Erythroblast (primary cell): ENCODE measurements around the gene COMMD9.

ENCODE experiments used
- GATA1 ChIP-seq: IDR thresholded peaks from 2 replicates; pipeline ENCODE4 v1.6.1; 2011; ENCODE audit warnings: low read depth, mild to moderate bottlenecking, control low read depth, low read length, moderate library complexity
- POLR2A ChIP-seq: IDR thresholded peaks from 2 replicates; pipeline ENCODE4 v1.6.1; 2011; ENCODE audit warnings: mild to moderate bottlenecking, low read length

DNA sequence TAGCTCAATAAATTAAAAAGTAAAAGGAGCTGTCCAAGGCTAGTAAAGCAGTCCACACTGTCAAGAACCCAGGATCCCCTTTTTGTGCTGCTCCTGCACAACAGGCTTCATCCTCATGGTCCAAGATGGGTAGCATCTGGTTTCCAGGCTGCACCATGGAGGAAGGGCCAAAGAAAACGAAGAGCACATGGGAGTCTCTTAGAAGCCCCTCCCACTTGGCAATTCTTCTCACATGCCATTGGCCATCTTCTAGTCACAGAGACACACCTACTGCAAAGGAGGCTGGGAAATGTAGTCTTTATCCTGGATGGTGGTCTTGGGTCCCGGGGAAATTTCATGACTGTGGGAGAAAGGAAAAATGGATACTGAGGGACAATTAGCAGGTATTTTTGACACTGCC lies 44.7 kb upstream of the COMMD9 start:
- TF ChIP-seq POLR2A (no peak), GATA1 (no peak)
